ENCODE results near the gene DUSP11.
"Not testable (repeated sequence)": the region's sequence is repeated elsewhere in the genome, so short reads cannot be mapped to it uniquely, and the experiment has no call there.

DUSP11 gene

DNA sequence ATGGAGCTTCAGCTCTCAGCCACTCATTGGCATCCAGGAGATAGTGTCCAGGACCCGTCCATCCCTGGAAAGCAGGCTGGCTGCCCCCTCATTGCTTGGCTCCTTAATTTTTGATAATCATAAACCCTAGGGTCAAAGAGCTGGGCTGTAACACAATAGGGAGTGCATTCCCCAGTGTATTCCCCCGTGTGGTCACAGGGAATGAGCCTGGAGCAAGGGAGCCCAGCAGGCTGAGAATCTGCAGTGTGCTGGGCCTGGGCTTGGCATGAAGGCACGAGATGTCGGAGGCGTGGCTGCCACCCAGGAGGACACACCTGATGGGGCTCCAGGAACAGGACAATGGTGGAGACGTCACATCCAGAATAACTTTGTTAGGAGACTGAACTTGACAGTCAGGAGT lies 61.5 kb downstream of the DUSP11 start:
- TF ChIP-seq POLR2A (IDR thresholded peaks at IDR 0.05; ENCODE audit: low read length) (no peak), GATA1 (IDR thresholded peaks at IDR 0.05; ENCODE audit: low read depth, low read length) (no peak)
- DNase-seq: no peak

- not testable (repeated sequence) for DNase-seq
Observed at GRCh38 chr2:73717695-73718094, 62.2 kb downstream of the DUSP11 start.

DNA sequence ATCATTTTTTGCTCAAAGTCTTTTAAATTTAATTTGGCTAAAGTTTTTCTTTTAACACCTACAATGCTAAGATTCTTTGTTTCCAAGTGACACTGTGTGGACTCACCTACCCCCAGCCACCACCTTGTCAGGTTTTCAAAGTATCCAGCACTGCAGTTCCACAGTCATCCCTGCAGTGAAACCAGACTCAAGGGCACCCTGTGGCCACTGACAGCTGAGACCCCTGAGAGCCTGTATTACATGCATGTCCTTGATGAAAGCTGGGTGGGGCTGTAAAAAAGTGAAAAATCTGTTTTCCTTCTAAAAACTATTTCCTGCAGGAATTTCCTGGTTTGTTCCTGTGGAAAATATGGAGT lies 62.7 kb downstream of the DUSP11 start:
- DNase-seq: no peak
- TF ChIP-seq GATA1 (IDR thresholded peaks at IDR 0.05; ENCODE audit: low read depth, low read length): no peak
- no peak for TF ChIP-seq POLR2A (IDR thresholded peaks at IDR 0.05; ENCODE audit: low read length)

DNA sequence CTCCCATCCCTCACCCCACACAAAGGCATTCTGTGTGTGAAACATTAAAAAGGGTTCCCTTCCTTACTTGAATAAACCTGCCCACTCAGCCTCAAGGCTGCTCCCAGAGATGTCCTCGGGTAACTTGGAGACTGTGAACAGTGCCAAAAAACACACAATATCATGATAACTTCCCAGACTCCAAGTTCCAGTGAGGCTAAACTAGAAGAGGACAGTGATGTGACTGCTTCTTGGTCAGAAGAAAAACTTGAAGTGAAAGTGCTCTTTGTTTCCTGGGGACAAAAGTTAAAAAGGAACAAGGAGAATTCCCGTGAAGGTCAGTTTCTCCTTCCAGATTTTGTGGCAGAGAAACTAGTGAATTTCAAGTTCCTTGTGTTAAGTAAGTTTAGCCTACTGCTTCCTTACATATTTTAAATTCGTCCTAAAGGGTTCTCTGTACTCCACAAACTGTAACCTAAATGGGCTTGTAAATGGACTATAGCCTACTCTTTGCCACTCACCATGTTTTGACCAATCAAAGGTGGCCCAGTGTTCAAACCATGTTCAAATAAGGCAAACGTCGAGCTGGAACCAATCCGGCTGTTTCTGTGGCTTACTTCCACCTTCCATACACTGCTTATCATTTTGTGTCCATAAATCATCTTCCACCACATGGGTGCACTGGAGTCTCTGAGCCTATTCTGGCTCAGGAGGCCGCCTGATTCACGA lies 63.2 kb downstream of the DUSP11 start:
- DNase-seq: peak; percentile 22 to 42
- TF ChIP-seq POLR2A (IDR thresholded peaks at IDR 0.05; ENCODE audit: low read length) (no peak), GATA1 (IDR thresholded peaks at IDR 0.05; ENCODE audit: low read depth, low read length) (no peak)

GRCh38 chr2:73714091-73714490 lies 65.8 kb downstream of the DUSP11 start:
- DNase-seq: no peak
- TF ChIP-seq GATA1 (IDR thresholded peaks at IDR 0.05; ENCODE audit: low read depth, low read length) (no peak), POLR2A (IDR thresholded peaks at IDR 0.05; ENCODE audit: low read length) (no peak)

All from erythroblast (primary cell).